ENCODE measurements around the gene SLC4A7. TPM values are rescaled to one million over a fixed set of nuclear protein-coding genes. Genes with fewer than 3 reads are reported as not detected.
"Not testable (repeated sequence)": the region's sequence is repeated elsewhere in the genome, so short reads cannot be mapped to it uniquely, and the experiment has no call there.

The SLC4A7 gene
- total and polyA plus RNA-seq, 7 donors: 1.4 to 26.6 (median 13.3) TPM

GRCh38 chr3:27425896-27426565 lies 58.2 kb downstream of the SLC4A7 start:
- no peak for DNase-seq

GRCh38 chr3:27424812-27425521 lies 59.2 kb downstream of the SLC4A7 start:
- ATAC-seq: peak in 1 of 4 donors; percentile 25
- peaks cover 0 to 47% of the 10 kb centered on the region in 2 donors for H3K36me3 ChIP-seq (ENCODE audit: insufficient read depth in 1 of 2, low read depth in 1 of 2)
- DNase-seq; H3K9me3 ChIP-seq; H3K4me3 ChIP-seq; H3K27me3 ChIP-seq (ENCODE audit: insufficient read depth in 3 of 3, low read length in 2 of 3): not testable (repeated sequence)
- intact Hi-C loops (cut with DNase I): loop anchor here in 1 of 2 donors (5.0 kb wide), 1 partner anchor 63 kb away; no protein-coding TSS in a partner anchor
- H3K4me1 ChIP-seq: peaks cover 22% of the 10 kb centered on the region
- 78 to 89% (median 85%) methylated on average over 12 to 13 of the region's 13 CpGs for WGBS, 3 donors
- H3K27ac ChIP-seq: peak overlapping the region; percentile 54

More at GRCh38 chr3:27425896-27426565, 58.2 kb downstream of the SLC4A7 start:
- intact Hi-C loops (cut with DNase I): loop anchor here in 1 of 2 donors (5.0 kb wide), 1 partner anchor 64 kb away; no protein-coding TSS in a partner anchor
- H3K4me1 ChIP-seq: peaks cover 22% of the 10 kb centered on the region
- H3K9me3 ChIP-seq: no peaks in the 10 kb centered on the region
- no peak for ATAC-seq
- H3K27ac ChIP-seq: peak overlapping the region; percentile 16
- no peak overlapping the region for H3K4me3 ChIP-seq
- no peak for TF ChIP-seq CTCF (IDR thresholded peaks at IDR 0.05)
- 93 to 95% (median 95%) methylated on average over 8 of the region's 8 CpGs for WGBS, 3 donors
- no peaks in the 10 kb centered on the region for H3K27me3 ChIP-seq (ENCODE audit: insufficient read depth in 3 of 3, low read length in 2 of 3)
- peaks cover 3 to 39% of the 10 kb centered on the region in 2 donors for H3K36me3 ChIP-seq (ENCODE audit: insufficient read depth in 1 of 2, low read depth in 1 of 2)

- Histone ChIP-seq H3K27ac (peak overlapping the region; percentile 54), H3K27me3 (ENCODE audit: insufficient read depth in 3 of 3, low read length in 2 of 3) (no peaks in the 10 kb centered on the region), H3K36me3 (ENCODE audit: insufficient read depth in 1 of 2, low read depth in 1 of 2) (peaks cover 0 to 47% of the 10 kb centered on the region in 2 donors), H3K4me3 (peak overlapping the region; percentile 25), H3K9me3 (no peaks in the 10 kb centered on the region), H3K4me1 (peaks cover 22% of the 10 kb centered on the region)
- ATAC-seq (peak; percentile 94 to 97 (median 96)), DNase-seq (no peak)
- TF ChIP-seq CTCF (IDR thresholded peaks at IDR 0.05): no peak
- 41 to 53% (median 48%) methylated on average over 5 of the region's 5 CpGs for WGBS, 3 donors
- intact Hi-C loops (cut with DNase I): no loop called here
Observed at GRCh38 chr3:27423463-27423862, 60.7 kb downstream of the SLC4A7 start.

GRCh38 chr3:27422617-27423016 lies 61.6 kb downstream of the SLC4A7 start:
- TF ChIP-seq CTCF (IDR thresholded peaks at IDR 0.05): no peak
- no peaks in the 10 kb centered on the region for H3K9me3 ChIP-seq
- H3K27ac ChIP-seq: peak overlapping the region; percentile 54
- intact Hi-C loops (cut with DNase I): no loop called here
- peaks cover 22% of the 10 kb centered on the region for H3K4me1 ChIP-seq
- H3K27me3 ChIP-seq (ENCODE audit: insufficient read depth in 3 of 3, low read length in 2 of 3): no peaks in the 10 kb centered on the region
- peak in 3 of 4 donors; percentile 34 to 43 (median 36) for ATAC-seq
- 57 to 72% (median 62%) methylated on average over 2 of the region's 2 CpGs for WGBS, 3 donors
- no peak for DNase-seq
- H3K4me3 ChIP-seq: no peak overlapping the region
- H3K36me3 ChIP-seq (ENCODE audit: insufficient read depth in 1 of 2, low read depth in 1 of 2): peaks cover 0 to 48% of the 10 kb centered on the region in 2 donors

GRCh38 chr3:27415202-27415601 lies 69.0 kb downstream of the SLC4A7 start:
- no peaks in the 10 kb centered on the region for H3K27me3 ChIP-seq (ENCODE audit: insufficient read depth in 3 of 3, low read length in 2 of 3)
- H3K9me3 ChIP-seq: no peaks in the 10 kb centered on the region
- no peak for DNase-seq
- H3K4me1 ChIP-seq: no peaks in the 10 kb centered on the region
- no peak for TF ChIP-seq CTCF (IDR thresholded peaks at IDR 0.05)
- peaks cover 3 to 48% of the 10 kb centered on the region in 2 donors for H3K36me3 ChIP-seq (ENCODE audit: insufficient read depth in 1 of 2, low read depth in 1 of 2)
- H3K27ac ChIP-seq: no peak overlapping the region
- no peak for ATAC-seq
- WGBS, 3 donors: 67 to 69% (median 69%) methylated on average over 1 of the region's 1 CpG
- intact Hi-C loops (cut with DNase I): no loop called here
- no peak overlapping the region for H3K4me3 ChIP-seq
